KMS-11 (cell line): Measurements from ENCODE around the gene MAPKAP1.

Experiments
- H2AFZ ChIP-seq: fragments of 200-600 bp; sonication (generic); 2 replicates; pipeline ENCODE4 v1.6.1; 2016; ENCODE audit warnings: antibody characterized with exemption, mixed run types, low read depth
- H3K27ac ChIP-seq: fragments of 200-600 bp; sonication (generic); 2 replicates; pipeline ENCODE4 v1.6.1; 2016; ENCODE audit warnings: mild to moderate bottlenecking, mixed run types
- H3K27me3 ChIP-seq: fragments of 200-600 bp; sonication (generic); 2 replicates; pipeline ENCODE4 v1.6.1; 2017; ENCODE audit warnings: mild to moderate bottlenecking, low read depth, mixed run types, moderate library complexity; ENCODE audit not compliant: insufficient read depth
- H3K36me3 ChIP-seq: fragments of 200-600 bp; sonication (generic); 2 replicates; pipeline ENCODE4 v1.6.1; 2017; ENCODE audit warnings: mild to moderate bottlenecking, mixed run types; ENCODE audit not compliant: insufficient read depth
- H3K4me1 ChIP-seq: fragments of 200-600 bp; sonication (generic); 2 replicates; pipeline ENCODE4 v1.6.1; 2016; ENCODE audit warnings: mild to moderate bottlenecking, low read depth, mixed run types; ENCODE audit not compliant: poor library complexity, severe bottlenecking
- H3K4me2 ChIP-seq: fragments of 200-600 bp; sonication (generic); 2 replicates; pipeline ENCODE4 v1.7.0; 2016; ENCODE audit warnings: mild to moderate bottlenecking, mixed run types
- H3K4me3 ChIP-seq: fragments of 200-600 bp; sonication (generic); IDR thresholded peaks from 2 replicates; pipeline ENCODE4 v1.6.1; 2017; ENCODE audit warnings: low read depth, low read length, mixed read lengths; ENCODE audit not compliant: insufficient read depth
- H3K79me2 ChIP-seq: fragments of 200-600 bp; sonication (generic); 2 replicates; pipeline ENCODE4 v1.6.1; 2016; ENCODE audit warnings: low read depth, mixed run types; ENCODE audit not compliant: insufficient read depth
- H3K9ac ChIP-seq: fragments of 200-600 bp; sonication (generic); 2 replicates; pipeline ENCODE4 v1.6.1; 2016; ENCODE audit warnings: mild to moderate bottlenecking, mixed run types
- H4K20me1 ChIP-seq: fragments of 200-600 bp; sonication (generic); 2 replicates; pipeline ENCODE4 v1.6.1; 2016; ENCODE audit warnings: mild to moderate bottlenecking, mixed run types; ENCODE audit not compliant: insufficient read depth
- CTCF ChIP-seq: fragments of 200-600 bp; sonication (generic); conservative IDR thresholded peaks from 2 replicates; pipeline ENCODE4 v1.6.1; 2017; ENCODE audit warnings: low read depth, mild to moderate bottlenecking, antibody characterized with exemption, low read length, moderate library complexity, mixed read lengths

The MAPKAP1 gene

DNA sequence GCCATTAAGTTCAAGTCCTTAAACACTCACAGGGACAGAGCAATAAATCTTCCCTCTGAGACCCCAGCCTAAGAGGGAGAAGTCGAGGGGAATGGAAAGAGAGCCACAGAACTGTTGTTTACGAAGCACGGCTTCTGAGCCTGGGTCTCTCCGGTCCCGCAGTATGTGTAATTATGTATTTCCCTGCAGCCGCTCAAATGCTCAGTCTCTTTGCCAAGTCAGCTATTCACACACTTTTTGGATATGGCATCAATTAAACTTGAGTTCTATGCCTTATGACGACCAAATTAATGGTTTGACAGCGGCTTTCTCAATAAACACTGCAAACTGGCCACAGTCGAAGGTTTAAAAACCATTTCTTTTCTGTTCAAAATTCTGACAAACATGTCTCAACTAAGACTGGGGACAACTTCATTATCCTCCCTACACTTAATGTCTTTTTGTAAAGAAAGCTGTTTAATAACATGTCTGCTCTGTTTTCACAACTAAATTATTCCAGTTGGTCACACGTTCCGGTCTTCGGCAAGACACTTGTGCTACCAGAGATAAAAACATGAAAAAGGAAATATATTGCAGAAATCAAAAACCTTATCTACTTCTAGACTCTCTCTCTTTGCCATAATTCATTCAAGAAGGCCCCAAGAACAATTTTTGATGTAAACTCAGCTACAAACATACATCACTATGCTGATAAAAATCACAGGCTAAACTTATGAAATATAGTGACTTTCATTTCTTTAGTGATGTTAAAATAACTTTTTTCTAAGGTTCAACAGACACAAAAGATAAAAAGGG, 242.2 kb downstream of the MAPKAP1 start:
- TF ChIP-seq CTCF = no peak
- Histone ChIP-seq H3K79me2 (no peaks in the 10 kb centered on the region), H3K9ac (no peak overlapping the region), H3K4me1 (no peaks in the 10 kb centered on the region), H4K20me1 (no peaks in the 10 kb centered on the region), H2AFZ (no peak overlapping the region), H3K36me3 (no peaks in the 10 kb centered on the region), H3K27ac (no peak overlapping the region), H3K4me2 (no peak overlapping the region), H3K4me3 (no peak overlapping the region), H3K27me3 (no peaks in the 10 kb centered on the region)

- Histone ChIP-seq H3K4me2 (no peak overlapping the region), H4K20me1 (no peaks in the 10 kb centered on the region), H3K36me3 (no peaks in the 10 kb centered on the region), H3K79me2 (no peaks in the 10 kb centered on the region), H3K27me3 (no peaks in the 10 kb centered on the region), H3K27ac (no peak overlapping the region), H3K9ac (no peak overlapping the region), H3K4me3 (no peak overlapping the region), H3K4me1 (no peaks in the 10 kb centered on the region), H2AFZ (no peak overlapping the region)
- TF ChIP-seq CTCF = no peak
These were observed 243.1 kb downstream of the MAPKAP1 start for GRCh38 chr9:125463926-125464325.

GRCh38 chr9:125462861-125463291, 244.1 kb downstream of the MAPKAP1 start:
- no peaks in the 10 kb centered on the region for H4K20me1 ChIP-seq
- H3K4me1 ChIP-seq = no peaks in the 10 kb centered on the region
- H3K79me2 ChIP-seq = no peaks in the 10 kb centered on the region
- TF ChIP-seq CTCF = no peak
- H3K27me3 ChIP-seq = no peaks in the 10 kb centered on the region
- H3K9ac ChIP-seq = no peak overlapping the region
- no peaks in the 10 kb centered on the region for H3K36me3 ChIP-seq
- no peak overlapping the region for H3K27ac ChIP-seq
- no peak overlapping the region for H2AFZ ChIP-seq
- no peak overlapping the region for H3K4me3 ChIP-seq
- H3K4me2 ChIP-seq = no peak overlapping the region

- Histone ChIP-seq H3K4me3 (no peak overlapping the region), H3K4me1 (no peaks in the 10 kb centered on the region), H3K27ac (no peak overlapping the region), H4K20me1 (no peaks in the 10 kb centered on the region), H3K4me2 (no peak overlapping the region), H3K79me2 (no peaks in the 10 kb centered on the region), H3K36me3 (no peaks in the 10 kb centered on the region), H3K27me3 (no peaks in the 10 kb centered on the region), H3K9ac (no peak overlapping the region), H2AFZ (no peak overlapping the region)
- TF ChIP-seq CTCF = no peak
These were observed 245.3 kb downstream of the MAPKAP1 start for GRCh38 chr9:125461636-125462190.
